GM10847 (cell line): Measurements from ENCODE around the gene RFX1.

Experiments used
- POLR2A ChIP-seq: IDR thresholded peaks from 2 replicates; pipeline ENCODE4 v1.6.1; 2011; ENCODE audit not compliant: insufficient read length; ENCODE audit errors: extremely low read depth

The RFX1 gene

DNA sequence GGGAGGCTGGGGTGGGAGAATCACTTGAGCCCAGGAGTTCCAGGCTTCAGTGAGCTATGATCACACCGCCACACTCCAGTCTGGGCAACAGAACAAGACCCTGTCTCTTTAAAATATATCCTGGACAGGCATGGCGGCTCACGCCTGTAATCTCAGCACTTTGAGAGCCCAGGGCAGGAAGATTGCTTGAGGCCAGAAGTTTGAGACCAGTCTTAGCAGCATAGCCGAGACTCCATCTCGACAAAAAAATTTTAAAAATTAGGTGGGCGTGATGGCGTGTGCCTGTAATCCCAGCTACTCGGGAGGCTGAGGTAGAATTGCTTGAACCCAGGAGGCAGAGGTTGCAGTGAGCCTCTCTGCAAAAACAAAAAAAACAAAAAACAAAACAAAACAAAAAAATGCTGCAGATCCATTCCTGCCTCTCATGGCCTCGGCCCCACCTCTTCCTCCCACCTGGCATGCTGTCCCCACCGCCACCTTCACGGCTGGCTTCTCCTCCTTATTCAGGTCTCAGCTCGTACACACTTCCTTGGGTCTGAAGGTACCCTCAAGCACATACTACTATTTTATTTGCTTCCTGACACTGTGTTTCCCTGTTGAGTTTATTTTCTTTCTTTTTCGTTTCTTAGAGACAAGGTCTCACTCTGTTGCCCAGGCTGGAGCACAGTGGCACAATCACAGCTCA lies 5.3 kb downstream of the RFX1 start:
- TF ChIP-seq POLR2A, result no peak

DNA sequence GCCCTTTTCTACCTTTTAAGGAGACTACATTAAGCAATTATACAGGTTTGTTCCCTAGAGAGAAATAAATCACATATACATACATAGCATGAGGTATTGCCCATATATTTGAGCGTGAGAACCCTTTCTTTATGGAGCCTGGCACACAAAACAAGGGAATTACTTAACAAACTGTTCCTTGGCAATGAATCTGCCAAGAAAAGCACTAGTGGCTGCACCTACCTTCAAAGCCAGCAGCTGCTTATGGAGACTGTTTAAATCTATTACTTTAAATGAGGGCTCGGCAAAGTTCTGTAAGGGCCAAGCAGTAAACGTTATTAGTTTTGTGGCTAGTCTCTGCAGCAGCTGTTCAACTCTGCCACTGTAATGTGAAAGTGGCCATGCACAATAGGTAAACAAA lies 7.0 kb downstream of the RFX1 start:
- TF ChIP-seq POLR2A, result no peak

DNA sequence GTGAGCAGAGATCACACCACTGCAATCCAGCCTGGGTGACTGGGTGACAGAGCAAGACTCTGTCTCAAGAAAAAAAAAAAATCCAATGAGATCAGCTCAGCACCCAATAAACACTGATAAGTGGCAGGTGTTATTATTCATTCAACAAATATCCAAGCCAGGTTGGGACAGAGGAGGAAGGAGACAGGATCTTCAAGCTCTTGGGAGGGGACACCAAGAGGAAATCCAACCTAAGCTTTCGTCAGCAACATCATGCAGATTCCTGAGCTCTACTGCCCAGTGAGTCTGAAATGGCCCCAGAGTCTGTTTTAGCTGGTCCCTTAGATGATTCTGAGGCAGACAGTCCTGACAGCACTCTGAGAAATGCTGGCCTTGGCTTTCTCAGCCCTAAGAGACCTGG lies 7.7 kb downstream of the RFX1 start:
- no peak for TF ChIP-seq POLR2A

DNA sequence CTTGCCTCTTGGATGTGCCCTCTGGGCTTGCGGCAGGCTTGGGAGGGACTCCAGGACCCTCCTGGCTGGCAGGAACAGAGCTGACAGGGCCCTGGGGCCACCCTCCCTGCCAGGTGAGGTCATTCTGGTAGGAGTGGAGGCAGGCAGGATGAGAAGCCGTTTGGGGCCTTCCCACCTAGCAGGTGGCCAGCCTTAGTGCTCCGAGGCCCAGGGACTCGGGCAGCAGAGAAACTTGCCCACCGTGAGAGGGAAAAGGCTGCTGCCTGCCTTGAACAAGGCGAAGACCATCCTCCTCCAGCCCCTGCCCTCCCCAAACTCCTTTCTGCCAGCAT lies 8.5 kb downstream of the RFX1 start:
- TF ChIP-seq POLR2A, result no peak

DNA sequence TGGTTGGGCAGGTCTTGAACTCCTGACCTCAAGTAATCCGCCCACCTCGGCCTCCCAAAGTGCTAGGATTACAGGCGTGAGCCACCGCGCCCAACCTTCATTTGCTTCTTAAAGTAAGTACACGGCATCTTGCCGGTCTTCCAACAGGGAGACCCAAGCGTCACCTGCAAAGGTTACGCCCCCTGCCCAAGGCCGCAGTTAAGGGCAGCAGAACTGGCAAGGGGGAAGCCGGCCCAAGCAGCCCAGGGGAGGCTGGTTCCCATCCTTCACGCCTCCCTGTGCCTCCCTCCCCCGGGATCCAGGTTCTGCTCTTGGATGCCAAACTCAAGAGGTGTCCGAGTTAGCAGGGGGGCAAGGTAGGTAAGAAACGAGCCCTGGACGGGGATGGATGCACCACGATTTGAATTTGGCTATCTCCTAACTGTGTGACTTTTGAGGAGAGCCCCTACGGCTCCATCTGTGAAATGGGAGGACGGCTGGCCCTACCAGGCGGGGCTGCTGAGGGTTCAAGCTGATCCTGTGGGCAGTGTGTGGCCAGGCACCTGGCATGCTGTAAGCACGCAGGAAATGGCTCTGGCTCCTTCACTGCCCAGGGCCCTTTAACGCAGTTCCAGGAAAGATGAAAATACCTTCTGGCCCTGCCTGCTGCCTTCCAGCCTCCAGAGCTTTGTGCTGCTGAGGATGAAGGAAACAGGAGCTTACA lies 9.0 kb downstream of the RFX1 start:
- TF ChIP-seq POLR2A, result no peak

DNA sequence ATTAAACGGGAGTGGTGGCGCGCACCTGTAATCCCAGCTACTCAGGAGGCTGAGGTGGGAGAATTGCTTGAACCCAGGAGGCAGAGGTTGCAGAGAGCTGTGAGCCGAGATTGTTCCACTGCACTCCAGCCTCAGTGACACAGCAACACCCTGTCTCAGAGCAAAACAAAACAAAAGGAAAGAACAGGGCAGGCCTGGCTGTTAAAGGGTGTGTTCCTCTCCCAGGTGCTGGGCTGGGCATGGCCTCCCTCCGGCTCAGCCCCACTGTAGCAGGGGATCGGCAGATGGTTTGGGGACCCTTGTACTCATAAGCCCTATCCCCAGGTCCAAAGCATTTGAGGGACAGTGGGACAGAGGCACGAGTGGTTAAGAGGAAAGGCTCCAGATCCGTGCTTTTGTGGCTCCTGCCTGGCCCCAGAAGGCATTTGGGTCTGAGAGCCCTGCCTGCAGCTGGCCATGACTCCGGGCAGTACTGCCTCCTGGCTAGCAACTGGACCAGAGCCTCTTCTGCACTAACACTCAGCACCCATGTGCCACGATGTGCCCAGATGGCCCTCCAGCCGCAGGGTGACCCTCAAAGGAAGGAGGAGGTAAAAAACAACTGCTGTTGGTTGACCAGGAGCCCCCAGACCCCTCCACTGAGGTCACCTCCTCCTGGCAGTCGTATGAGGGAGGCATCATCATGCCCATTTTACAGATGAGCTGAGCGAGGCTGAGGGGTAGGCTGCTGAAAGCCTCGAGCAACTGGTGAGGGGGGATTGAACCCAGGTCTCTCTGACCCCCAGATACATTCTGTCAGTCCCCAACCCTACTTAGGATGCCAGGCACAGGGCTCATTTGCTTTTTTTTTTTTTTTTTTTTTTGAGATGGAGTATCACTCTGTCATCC lies 10.0 kb downstream of the RFX1 start:
- TF ChIP-seq POLR2A, result no peak

DNA sequence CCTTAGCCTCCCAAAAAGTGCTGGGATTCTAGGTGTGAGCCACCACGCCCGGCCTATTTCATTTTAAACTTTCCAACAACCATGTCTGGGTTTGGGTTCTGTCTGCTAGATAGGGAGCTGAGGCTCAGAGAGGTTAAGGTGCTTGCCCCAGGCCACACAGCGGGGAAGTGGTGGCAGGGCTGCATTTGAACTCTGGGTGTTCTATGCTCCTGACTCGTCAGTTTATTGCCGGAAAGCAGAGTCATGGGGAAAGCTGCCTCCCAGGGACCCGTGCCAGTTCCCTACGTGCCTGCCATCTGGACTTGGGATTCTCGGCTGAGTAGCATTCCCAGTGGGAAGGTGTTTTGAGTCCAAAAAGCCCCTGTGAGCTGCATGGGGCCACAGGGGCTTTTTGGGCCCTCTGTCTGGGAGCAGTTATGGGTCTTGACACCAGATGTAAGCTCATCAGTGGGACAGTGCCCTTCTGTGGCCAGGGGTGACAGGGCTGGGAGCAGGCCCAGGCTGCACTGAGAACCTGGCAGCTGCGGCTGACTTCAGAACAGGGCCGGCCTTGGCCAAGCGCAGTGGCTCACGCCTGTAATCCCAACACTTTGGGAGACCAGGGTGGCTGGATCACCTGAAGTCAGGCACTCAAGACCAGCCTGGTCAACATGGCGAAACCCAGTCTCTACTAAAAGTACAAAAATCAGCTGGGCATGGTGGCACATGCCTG lies 10.9 kb downstream of the RFX1 start:
- no peak for TF ChIP-seq POLR2A

DNA sequence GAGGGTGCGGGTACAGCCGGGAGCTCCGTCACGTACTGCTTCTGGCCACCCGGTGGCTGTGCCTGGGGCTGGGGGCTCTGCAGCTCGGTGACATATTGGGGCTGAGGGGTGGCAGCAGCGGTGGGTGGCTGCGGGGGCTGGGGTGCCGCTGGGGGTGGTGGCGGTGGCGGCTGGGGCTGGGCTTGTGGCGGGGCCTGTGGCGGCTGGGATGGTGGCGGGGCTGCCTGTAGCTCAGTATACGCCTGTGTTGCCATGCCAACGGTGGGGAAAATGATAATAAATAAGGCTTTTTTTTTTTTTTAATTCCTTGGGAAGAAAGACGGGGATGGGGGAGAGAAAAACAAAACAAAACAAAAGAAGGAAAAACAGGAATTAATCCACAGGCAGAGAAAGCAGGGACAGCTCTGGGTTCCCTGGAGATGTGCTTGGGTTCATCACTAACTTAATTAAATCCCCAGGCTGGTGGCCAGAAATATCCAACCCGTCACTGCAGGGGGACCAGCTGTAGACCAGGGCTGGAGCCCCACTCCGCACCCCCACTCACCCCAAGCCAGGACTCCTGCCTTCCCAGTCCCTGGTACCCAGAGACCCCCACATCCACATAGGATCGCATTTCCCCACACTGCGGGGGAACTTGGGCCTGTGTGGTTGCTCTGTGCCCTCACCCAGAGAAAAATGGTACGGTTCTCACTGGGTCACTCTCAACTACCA lies 12.4 kb downstream of the RFX1 start:
- no peak for TF ChIP-seq POLR2A

DNA sequence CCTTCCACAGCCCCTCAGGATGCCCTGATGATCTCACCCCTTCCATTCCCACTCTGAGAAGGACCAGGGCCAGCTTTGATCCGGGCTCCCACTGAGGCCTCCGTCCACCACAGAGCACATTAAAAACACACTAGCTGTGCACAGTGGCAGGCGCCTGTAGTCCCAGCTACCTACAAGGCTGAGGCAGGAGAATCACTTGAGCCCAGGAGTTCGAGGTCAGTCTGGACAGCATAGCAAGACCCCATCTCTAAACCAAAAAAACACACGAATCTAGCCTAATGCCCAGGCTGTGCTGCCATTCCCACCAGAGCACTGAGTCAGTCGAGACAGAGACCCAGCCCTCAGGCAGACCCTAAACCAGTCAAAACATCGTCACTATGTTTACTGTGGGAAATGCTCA lies 14.1 kb downstream of the RFX1 start:
- no peak for TF ChIP-seq POLR2A

DNA sequence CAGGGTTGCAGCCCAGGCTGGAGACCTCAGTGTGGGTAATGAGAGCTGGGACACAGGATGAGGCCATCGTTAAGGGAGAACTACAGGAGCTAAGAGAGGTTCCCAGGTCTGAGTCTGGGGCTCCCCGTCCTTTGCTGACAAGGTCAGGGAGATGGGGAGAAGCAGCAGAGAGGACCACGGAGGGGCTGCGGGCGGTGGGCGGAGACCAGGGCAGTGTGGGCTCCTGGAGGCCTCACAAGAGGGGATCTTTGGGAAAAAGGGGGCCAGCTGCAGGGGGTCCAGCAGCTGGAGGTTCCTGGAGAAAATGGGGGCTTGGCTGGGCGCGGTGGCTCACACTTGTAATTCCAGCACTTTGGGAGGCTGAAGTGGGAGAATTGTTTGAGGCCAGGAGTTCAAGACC lies 16.0 kb downstream of the RFX1 start:
- TF ChIP-seq POLR2A, result no peak

DNA sequence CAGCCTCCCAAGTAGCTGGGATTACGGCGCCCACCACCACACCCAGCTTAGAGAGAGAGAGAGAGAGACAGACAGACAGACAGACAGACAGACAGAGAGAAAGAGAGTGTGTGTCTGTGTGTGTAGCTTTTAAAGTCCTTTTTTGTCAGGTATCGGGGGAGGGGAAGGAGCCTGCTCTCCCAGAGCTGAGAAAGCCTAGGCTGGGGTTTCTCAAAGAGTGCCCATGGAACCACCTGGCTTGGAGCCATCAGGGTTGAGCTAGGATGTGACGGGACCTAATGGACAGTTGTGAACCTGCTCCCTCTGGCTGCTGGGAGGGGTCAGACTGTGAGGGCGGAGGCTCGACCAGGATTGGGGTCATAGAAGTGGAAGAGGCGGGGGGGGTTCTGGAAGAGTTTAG lies 16.6 kb downstream of the RFX1 start:
- TF ChIP-seq POLR2A, result no peak

DNA sequence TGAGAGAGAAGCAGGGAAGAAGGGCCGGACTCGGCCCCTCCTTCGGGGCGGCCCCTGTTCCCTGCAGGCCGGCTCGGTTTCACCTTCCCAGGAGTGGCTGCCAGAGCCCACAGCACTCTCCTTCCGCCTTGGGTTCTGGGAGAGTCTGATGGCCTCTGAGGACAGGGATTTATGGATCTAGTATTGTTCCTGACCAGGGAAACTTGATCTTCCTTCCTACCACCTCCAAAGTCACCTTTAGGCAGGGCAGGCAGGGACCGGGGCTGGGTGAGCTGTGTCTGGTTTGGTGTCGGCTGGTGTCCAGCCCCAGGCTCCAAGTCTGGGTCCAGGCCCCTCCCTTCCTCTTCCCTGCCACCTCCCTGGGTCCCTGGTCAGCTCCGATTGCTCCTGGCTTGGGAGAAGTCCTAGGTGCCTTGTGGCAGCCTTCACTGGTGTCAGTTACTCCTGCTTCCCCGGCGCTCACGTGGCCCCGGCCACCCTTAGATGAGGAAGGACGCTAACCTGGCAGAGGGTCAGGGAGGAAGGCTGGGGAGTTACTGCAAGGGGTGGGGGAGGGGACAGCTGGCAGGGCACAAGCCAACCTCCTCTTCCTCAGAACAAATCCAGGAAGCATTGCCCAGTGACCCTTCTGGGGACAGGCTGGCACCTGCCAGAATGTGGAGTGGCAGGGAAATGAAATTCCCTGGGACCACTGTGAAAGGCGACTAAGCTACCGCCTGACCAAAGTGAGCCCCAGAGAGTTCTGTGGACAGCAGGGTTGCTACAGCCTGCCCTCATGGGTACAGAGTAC lies 18.8 kb downstream of the RFX1 start:
- TF ChIP-seq POLR2A, result no peak

DNA sequence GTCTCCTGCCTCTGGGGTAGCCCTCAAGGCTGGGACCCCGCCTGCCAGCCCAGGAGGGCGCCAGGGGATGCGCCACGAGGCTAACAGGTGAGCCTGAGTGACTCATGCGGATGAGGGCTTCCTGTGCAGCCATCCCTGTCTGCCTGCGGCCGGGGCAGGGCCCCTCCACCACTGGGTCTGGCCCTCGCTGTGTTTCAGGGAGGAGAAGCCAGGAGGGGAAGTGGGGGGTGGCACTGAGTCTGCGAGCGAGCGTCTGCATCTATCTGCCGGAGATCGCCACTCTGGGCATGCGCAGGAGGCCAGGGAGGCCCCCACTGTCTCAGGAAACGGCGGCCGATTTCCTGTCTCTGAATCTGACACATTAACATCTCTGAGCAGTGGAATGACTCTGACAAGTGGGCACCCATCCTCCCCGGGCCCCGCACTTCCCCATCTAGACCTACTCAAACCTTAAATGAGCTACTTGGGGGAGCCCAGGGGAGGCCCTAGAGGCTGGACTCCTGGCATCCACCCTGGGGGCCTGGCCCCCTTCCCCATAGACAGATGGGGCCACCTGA lies 19.7 kb downstream of the RFX1 start:
- peak; percentile 42 for TF ChIP-seq POLR2A
